Liver (tissue), 4 donors: ENCODE results near the gene CSAG2. TPM values are rescaled to one million over a fixed set of nuclear protein-coding genes. Genes with fewer than 3 reads are reported as not detected.

Source experiments
- polyA plus RNA-seq, 2 donors: library from polyadenylated mRNA; stranded (reverse) in 1 of 2; unstranded in 1 of 2; fragments of 200-250 nt in 1 of 2; fragments of >200 nt in 1 of 2; fragmentation: Nextera tagmentation in 1 of 2; extraction: Ambion mirVana in 1 of 2; gene quantifications; one replicate each; pipeline versions ENCODE4 v1.2.1 to v1.2.3, GENCODE V29; 2013 to 2015
- total RNA-seq, 2 donors: library from RNA; depleted of rRNA; stranded (reverse); fragments of >200 nt; gene quantifications; one replicate each; pipeline ENCODE4 v1.2.3, GENCODE V29; 2014
- donor health status: healthy.
- donor health status: healthy.
- donor health status: healthy.

CSAG2 gene
- total and polyA plus RNA-seq, 4 donors, result 0.14 TPM; not detected in 3

Other genes starting within 250 kb of the CSAG2 start
- under 1 TPM in 1 of 2 donors, not detected in 1; 0.05 TPM for gene GABRQ, start 71.4 kb downstream of the CSAG2 start, total RNA-seq
- gene GABRQ, start 71.4 kb downstream of the CSAG2 start, polyA plus RNA-seq, result under 1 TPM in 1 of 2 donors, not detected in 1; 0.01 TPM
- not detected for gene MAGEA3, start 10.5 kb downstream of the CSAG2 start, total RNA-seq
- not detected for gene MAGEA3, start 10.5 kb downstream of the CSAG2 start, polyA plus RNA-seq
- gene MAGEA2B, start 5.4 kb upstream of the CSAG2 start, total RNA-seq, result not detected
- gene MAGEA2B, start 5.4 kb upstream of the CSAG2 start, polyA plus RNA-seq, result not detected
- not detected for gene CSAG1, start 24.4 kb upstream of the CSAG2 start, total RNA-seq
- not detected for gene CSAG1, start 24.4 kb upstream of the CSAG2 start, polyA plus RNA-seq
- not detected for gene MAGEA12, start 24.5 kb upstream of the CSAG2 start, total RNA-seq
- not detected for gene MAGEA12, start 24.5 kb upstream of the CSAG2 start, polyA plus RNA-seq
- gene MAGEA2, start 44.6 kb upstream of the CSAG2 start, total RNA-seq, result not detected
- gene MAGEA2, start 44.6 kb upstream of the CSAG2 start, polyA plus RNA-seq, result not detected
- under 1 TPM in 1 of 2 donors, not detected in 1; 0.14 TPM for gene CSAG3, start 49.9 kb upstream of the CSAG2 start, total RNA-seq
- gene CSAG3, start 49.9 kb upstream of the CSAG2 start, polyA plus RNA-seq, result not detected
- not detected for gene MAGEA6, start 60.4 kb upstream of the CSAG2 start, total RNA-seq
- not detected for gene MAGEA6, start 60.4 kb upstream of the CSAG2 start, polyA plus RNA-seq
- gene CETN2, start 121.5 kb upstream of the CSAG2 start, total RNA-seq, result 10 to 100 TPM; 10.1 to 24.3 TPM
- gene CETN2, start 121.5 kb upstream of the CSAG2 start, polyA plus RNA-seq, result 10 to 100 TPM; 10.9 to 16.4 TPM
- gene NSDHL, start 121.8 kb upstream of the CSAG2 start, total RNA-seq, result 10 to 100 TPM; 42.6 to 63.6 TPM
- 10 to 100 TPM; 23.8 to 34.6 TPM for gene NSDHL, start 121.8 kb upstream of the CSAG2 start, polyA plus RNA-seq
- gene ZNF185, start 188.8 kb upstream of the CSAG2 start, total RNA-seq, result 1 to 10 TPM; 1.1 to 3.2 TPM
- gene ZNF185, start 188.8 kb upstream of the CSAG2 start, polyA plus RNA-seq, result under 1 TPM; 0.44 to 0.80 TPM